Measurements from ENCODE around the gene SH3GL1.

DNA sequence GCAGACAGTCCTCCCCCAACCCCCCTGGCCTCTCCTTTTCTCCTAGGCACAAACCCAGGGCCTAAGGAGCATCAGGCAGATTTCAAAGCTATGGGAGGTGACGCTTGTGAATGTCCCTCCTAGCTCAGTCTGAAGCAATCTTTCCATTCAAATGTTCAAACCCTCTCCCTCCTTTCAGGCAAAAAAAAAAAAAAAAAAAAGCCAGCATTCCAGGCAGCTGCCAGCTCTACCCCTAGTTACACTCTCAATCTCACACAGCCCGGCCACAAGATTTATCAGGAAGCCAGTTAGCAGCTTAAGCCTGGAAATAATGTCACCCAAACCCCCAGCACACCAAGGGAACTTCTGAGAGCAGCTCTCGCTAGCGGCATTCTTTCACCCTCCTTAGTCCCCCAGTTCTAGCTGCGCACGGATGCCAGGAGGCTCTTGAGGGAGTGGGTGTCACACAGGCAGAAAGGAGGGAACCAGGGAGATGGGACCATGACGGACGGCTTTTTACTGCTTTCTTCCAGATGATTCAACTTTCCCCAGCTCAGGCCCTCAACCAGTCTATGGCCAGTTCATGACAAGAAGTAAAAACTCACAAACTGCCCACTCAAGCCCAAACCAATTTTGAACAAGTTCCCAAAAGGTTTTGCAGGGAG lies 6.3 kb downstream of the SH3GL1 start:
- TF ChIP-seq, protein P1, sequence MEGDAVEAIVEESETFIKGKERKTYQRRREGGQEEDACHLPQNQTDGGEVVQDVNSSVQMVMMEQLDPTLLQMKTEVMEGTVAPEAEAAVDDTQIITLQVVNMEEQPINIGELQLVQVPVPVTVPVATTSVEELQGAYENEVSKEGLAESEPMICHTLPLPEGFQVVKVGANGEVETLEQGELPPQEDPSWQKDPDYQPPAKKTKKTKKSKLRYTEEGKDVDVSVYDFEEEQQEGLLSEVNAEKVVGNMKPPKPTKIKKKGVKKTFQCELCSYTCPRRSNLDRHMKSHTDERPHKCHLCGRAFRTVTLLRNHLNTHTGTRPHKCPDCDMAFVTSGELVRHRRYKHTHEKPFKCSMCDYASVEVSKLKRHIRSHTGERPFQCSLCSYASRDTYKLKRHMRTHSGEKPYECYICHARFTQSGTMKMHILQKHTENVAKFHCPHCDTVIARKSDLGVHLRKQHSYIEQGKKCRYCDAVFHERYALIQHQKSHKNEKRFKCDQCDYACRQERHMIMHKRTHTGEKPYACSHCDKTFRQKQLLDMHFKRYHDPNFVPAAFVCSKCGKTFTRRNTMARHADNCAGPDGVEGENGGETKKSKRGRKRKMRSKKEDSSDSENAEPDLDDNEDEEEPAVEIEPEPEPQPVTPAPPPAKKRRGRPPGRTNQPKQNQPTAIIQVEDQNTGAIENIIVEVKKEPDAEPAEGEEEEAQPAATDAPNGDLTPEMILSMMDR (IDR thresholded peaks at IDR 0.05) = no peak
- TF ChIP-seq POLR2A (IDR thresholded peaks at IDR 0.05) (no peak), POLR2AphosphoS5 (IDR thresholded peaks at IDR 0.05) (no peak), EP300 (IDR thresholded peaks at IDR 0.05) (no peak)

Measured in sigmoid colon (tissue), 4 donors.